ENCODE measurements around the gene NEURL1. TPM values are rescaled to one million over a fixed set of nuclear protein-coding genes. Genes with fewer than 3 reads are reported as not detected.

NEURL1 gene
- total RNA-seq, 1 experiment from 2014 or later, result 0.84 TPM

GRCh38 chr10:103551619-103552602, 58.4 kb downstream of the NEURL1 start:
- H3K27me3 Mint-ChIP-seq (ENCODE audit: insufficient read depth, unreplicated experiment), result no peaks in the 10 kb centered on the region
- H3K36me3 ChIP-seq (ENCODE audit: control insufficient read depth, insufficient read depth, low read length), result no peaks in the 10 kb centered on the region
- no peaks in the 10 kb centered on the region for H3K9me3 ChIP-seq
- no peaks in the 10 kb centered on the region for H3K27me3 ChIP-seq (replicated peaks; ENCODE audit: control insufficient read depth, insufficient read depth, low read length)
- peaks cover 10% of the 10 kb centered on the region for H3K4me1 ChIP-seq
- no peaks in the 10 kb centered on the region for H3K36me3 Mint-ChIP-seq (ENCODE audit: insufficient read depth, unreplicated experiment)
- DNase-seq, result no peak
- POLR2A ChIA-PET, result interaction anchor here (0.6 kb wide), 1 partner anchor 61 kb away, joined by 3 read pairs; no protein-coding TSS in a partner anchor
- intact Hi-C loops (cut with micrococcal nuclease; ENCODE audit: unreplicated experiment), result no loop called here
- H3K4me3 Mint-ChIP-seq (ENCODE audit: unreplicated experiment), result no peak overlapping the region
- no peak for TF ChIP-seq CTCF (IDR thresholded peaks at IDR 0.05; ENCODE audit: insufficient read depth in 1 of 2, low read depth in 1 of 2, low read length in 1 of 2, severe bottlenecking in 1 of 2, unreplicated experiment in 1 of 2)
- no TSS peak for BruUV-seq (replicated peaks)
- H3K27ac Mint-ChIP-seq (ENCODE audit: unreplicated experiment), result no peak overlapping the region
- CTCF ChIA-PET, result no interaction called here
- peaks cover 12% of the 10 kb centered on the region for H3K4me1 Mint-ChIP-seq (ENCODE audit: low read depth, unreplicated experiment)
- no peak overlapping the region for H3K4me3 ChIP-seq (ENCODE audit: low read depth, low read length)
- no peaks in the 10 kb centered on the region for H3K9me3 Mint-ChIP-seq (ENCODE audit: unreplicated experiment)

- no peaks in the 10 kb centered on the region for H3K27me3 ChIP-seq (replicated peaks; ENCODE audit: control insufficient read depth, insufficient read depth, low read length)
- POLR2A ChIA-PET, result interaction anchor here (0.6 to 0.8 kb wide), 2 partner anchors 11 to 62 kb away, joined by 3 read pairs; no protein-coding TSS in a partner anchor
- no peaks in the 10 kb centered on the region for H3K27me3 Mint-ChIP-seq (ENCODE audit: insufficient read depth, unreplicated experiment)
Measured at GRCh38 chr10:103552856-103553742, 59.6 kb downstream of the NEURL1 start.

More at GRCh38 chr10:103552856-103553742, 59.6 kb downstream of the NEURL1 start:
- BruUV-seq (replicated peaks), result no TSS peak
- CTCF ChIA-PET, result no interaction called here
- H3K36me3 Mint-ChIP-seq (ENCODE audit: insufficient read depth, unreplicated experiment), result no peaks in the 10 kb centered on the region
- intact Hi-C loops (cut with micrococcal nuclease; ENCODE audit: unreplicated experiment), result no loop called here
- H3K4me3 ChIP-seq (ENCODE audit: low read depth, low read length), result no peak overlapping the region
- DNase-seq, result no peak
- no peaks in the 10 kb centered on the region for H3K36me3 ChIP-seq (ENCODE audit: control insufficient read depth, insufficient read depth, low read length)
- no peaks in the 10 kb centered on the region for H3K9me3 ChIP-seq
- no peak overlapping the region for H3K27ac Mint-ChIP-seq (ENCODE audit: unreplicated experiment)
- no peaks in the 10 kb centered on the region for H3K9me3 Mint-ChIP-seq (ENCODE audit: unreplicated experiment)
- H3K4me1 ChIP-seq, result peaks cover 10% of the 10 kb centered on the region
- peaks cover 12% of the 10 kb centered on the region for H3K4me1 Mint-ChIP-seq (ENCODE audit: low read depth, unreplicated experiment)
- H3K4me3 Mint-ChIP-seq (ENCODE audit: unreplicated experiment), result no peak overlapping the region
- TF ChIP-seq CTCF (IDR thresholded peaks at IDR 0.05; ENCODE audit: insufficient read depth in 1 of 2, low read depth in 1 of 2, low read length in 1 of 2, severe bottlenecking in 1 of 2, unreplicated experiment in 1 of 2), result no peak

All from Caco-2 (cell line).